IMR-90 (cell line): ENCODE data around the gene IL19. TPM values are rescaled to one million over a fixed set of nuclear protein-coding genes. Genes with fewer than 3 reads are reported as not detected.

Experiments used
- ATAC-seq: fragments of 200-7000 bp; cut with Tn5 transposase; 2 replicates; pipeline ENCODE4 v1.9.1; 2020; ENCODE audit warnings: low read depth, mild to moderate bottlenecking, moderate library complexity
- BruUV-seq: library from RNA; stranded (reverse); fragments of 400-500 nt; replicated peaks from 2 replicates; lab custom pipeline; 2021; lab: Mats Ljungman, UMichigan
- CTCF ChIA-PET: fragments of 300-600 bp; formaldehyde crosslinking; extraction: SDS; loops from one replicate; lab custom pipeline; 2021; ENCODE audit warnings: antibody characterized with exemption; lab: Yijun Ruan, JAX
- POLR2A ChIA-PET: fragments of 300-600 bp; sonication (Branson Sonifier 250); formaldehyde crosslinking; loops from one replicate; lab custom pipeline; 2022; ENCODE audit warnings: antibody characterized with exemption; ENCODE audit not compliant: unreplicated experiment; lab: Charles Lee
- DNase-seq: peaks from one replicate; pipeline ENCODE4 v3.0.0; 2013
- H2AFZ ChIP-seq: replicated peaks from 2 replicates; pipeline ENCODE3; 2013; ENCODE audit warnings: low read length, mild to moderate bottlenecking; ENCODE audit not compliant: poor library complexity
- H2AK5ac ChIP-seq: 2 replicates; pipeline ENCODE4 v1.6.1; 2013; ENCODE audit warnings: low read depth, low read length, inconsistent platforms
- H2AK9ac ChIP-seq: replicated peaks from 2 replicates; pipeline ENCODE3; 2013; ENCODE audit warnings: mild to moderate bottlenecking, low read depth, low read length, moderate library complexity; ENCODE audit not compliant: poor library complexity
- H2BK120ac ChIP-seq: 2 replicates; pipeline ENCODE4 v1.6.1; 2013; ENCODE audit warnings: low read depth, low read length, inconsistent platforms
- H2BK15ac ChIP-seq: 3 replicates; pipeline ENCODE4 v1.6.1; 2013; ENCODE audit warnings: low read depth, low read length, inconsistent platforms
- H2BK20ac ChIP-seq: 2 replicates; pipeline ENCODE4 v1.6.1; 2013; ENCODE audit warnings: low read depth, mild to moderate bottlenecking, inconsistent platforms, low read length, moderate library complexity
- H2BK5ac ChIP-seq: 2 replicates; pipeline ENCODE4 v1.6.1; 2013; ENCODE audit warnings: mild to moderate bottlenecking, low read depth, low read length, inconsistent platforms; ENCODE audit not compliant: poor library complexity, severe bottlenecking
- H3K14ac ChIP-seq: replicated peaks from 2 replicates; pipeline ENCODE4 v1.6.1; 2013; ENCODE audit warnings: low read depth, low read length, inconsistent platforms
- H3K18ac ChIP-seq: 2 replicates; pipeline ENCODE4 v1.6.1; 2013; ENCODE audit warnings: low read depth, low read length, control low read depth
- H3K23ac ChIP-seq: 2 replicates; pipeline ENCODE4 v1.6.1; 2013; ENCODE audit warnings: low read depth, low read length, inconsistent platforms
- H3K27ac ChIP-seq: 2 replicates; pipeline ENCODE4 v1.5.1; 2013; ENCODE audit warnings: mild to moderate bottlenecking, control low read depth, low read length; ENCODE audit not compliant: insufficient read depth
- H3K27me3 ChIP-seq: 2 replicates; pipeline ENCODE4 v1.6.1; 2013; ENCODE audit warnings: low read length; ENCODE audit not compliant: control insufficient read depth, insufficient read depth
- H3K36me3 ChIP-seq: 2 replicates; pipeline ENCODE4 v1.6.1; 2013; ENCODE audit warnings: low read length, mixed read lengths; ENCODE audit not compliant: control insufficient read depth, insufficient read depth
- H3K4ac ChIP-seq: 2 replicates; pipeline ENCODE4 v1.6.1; 2013; ENCODE audit warnings: low read depth, low read length, inconsistent platforms
- H3K4me1 ChIP-seq: 2 replicates; pipeline ENCODE4 v1.6.1; 2013; ENCODE audit warnings: low read length, mixed read lengths; ENCODE audit not compliant: control insufficient read depth, insufficient read depth
- H3K4me2 ChIP-seq: 2 replicates; pipeline ENCODE4 v1.6.1; 2013; ENCODE audit warnings: low read depth, mild to moderate bottlenecking, control low read depth, low read length, moderate library complexity
- H3K4me3 ChIP-seq: 2 replicates; pipeline ENCODE4 v1.5.1; 2013; ENCODE audit warnings: low read depth, mild to moderate bottlenecking, control low read depth, low read length, moderate library complexity; ENCODE audit not compliant: insufficient read depth
- H3K56ac ChIP-seq: 2 replicates; pipeline ENCODE4 v1.6.1; 2013; ENCODE audit warnings: low read length, inconsistent platforms; ENCODE audit not compliant: insufficient read depth; ENCODE audit errors: extremely low read depth
- H3K79me1 ChIP-seq, 2 experiments: 2 replicates each; pipeline ENCODE4 v1.6.1; 2013; ENCODE audit warnings: low read length in 2 of 2, inconsistent platforms in 1 of 2, low read depth in 1 of 2
- H3K9ac ChIP-seq: 2 replicates; pipeline ENCODE4 v1.6.1; 2013; ENCODE audit warnings: low read depth, low read length, control low read depth
- H3K9me1 ChIP-seq: 2 replicates; pipeline ENCODE4 v1.6.1; 2013; ENCODE audit warnings: low read length, inconsistent platforms; ENCODE audit not compliant: insufficient read depth
- H3K9me3 ChIP-seq: 2 replicates; pipeline ENCODE4 v1.6.1; 2013; ENCODE audit warnings: low read length; ENCODE audit not compliant: control insufficient read depth, insufficient read depth
- H4K20me1 ChIP-seq: 2 replicates; pipeline ENCODE4 v1.6.1; 2013; ENCODE audit warnings: low read length, inconsistent platforms; ENCODE audit not compliant: insufficient read depth
- H4K5ac ChIP-seq: 2 replicates; pipeline ENCODE4 v1.6.1; 2013; ENCODE audit warnings: mild to moderate bottlenecking, low read depth, low read length, control low read depth
- H4K8ac ChIP-seq, 2 experiments: 2 replicates each; pipeline ENCODE4 v1.6.1; 2013; ENCODE audit warnings: low read depth in 2 of 2, low read length in 2 of 2, control low read depth in 1 of 2, inconsistent platforms in 1 of 2
- H4K91ac ChIP-seq: 2 replicates; pipeline ENCODE4 v1.6.1; 2013; ENCODE audit warnings: low read depth, low read length, inconsistent platforms; ENCODE audit not compliant: insufficient read depth
- CEBPB ChIP-seq: IDR thresholded peaks from 2 replicates; pipeline ENCODE4 v1.6.1; 2012; ENCODE audit warnings: low read depth, low read length, improper control_type of control experiment
- CHD1 ChIP-seq: IDR thresholded peaks from 2 replicates; pipeline ENCODE4 v1.6.1; 2012; ENCODE audit warnings: low read depth, low read length, improper control_type of control experiment
- MAFK ChIP-seq: IDR thresholded peaks from 2 replicates; pipeline ENCODE4 v1.6.1; 2012; ENCODE audit warnings: low read depth, low read length, improper control_type of control experiment
- MXI1 ChIP-seq: IDR thresholded peaks from 2 replicates; pipeline ENCODE4 v1.6.1; 2012; ENCODE audit warnings: low read depth, mild to moderate bottlenecking, low read length, moderate library complexity, borderline replicate concordance
- WGBS, 2 experiments: methylation state at CpG; one replicate each; pipeline versions ENCODE4 v1.1.5 to v1.1.7; 2013; ENCODE audit warnings: missing lambda C conversion rate in 2 of 2; ENCODE audit not compliant: insufficient read length in 1 of 2; ENCODE audit errors: extremely low coverage in 2 of 2; 5-methylcytosine and 5-hydroxymethylcytosine counted together
- dilution Hi-C: fragments of 300-500 bp; cut with HindIII; formaldehyde crosslinking; loops from one replicate; pipeline ENCODE4 v1.14.3; 2018; ENCODE audit warnings: low sequenced_read_pairs; ENCODE audit not compliant: unreplicated experiment
- in situ Hi-C: fragments of 300-500 bp; cut with MboI; formaldehyde crosslinking; loops from 3 replicates; pipeline ENCODE4 v1.14.3; 2019; ENCODE audit warnings: low sequenced_read_pairs, inconsistent platforms, mixed read lengths
- intact Hi-C: fragments of 100-400 bp; cut with micrococcal nuclease; formaldehyde crosslinking; loops from 2 replicates; pipeline ENCODE4 v1.10.0; 2022
- polyA plus RNA-seq, 3 experiments: library from polyadenylated mRNA; depleted of rRNA; stranded (reverse); fragments of >200 nt; gene quantifications; 2 replicates each; pipeline ENCODE4 v1.2.3, GENCODE V29; 2012; ENCODE audit warnings: low replicate concordance in 1 of 3
- total RNA-seq: library from RNA; depleted of rRNA; stranded (reverse); fragments of >200 nt; gene quantifications from 2 replicates; pipeline ENCODE4 v1.2.3, GENCODE V29; 2012
- TF ChIP-seq, protein P1 (sequence below): fragments of 150-350 bp; IDR thresholded peaks from 2 replicates; pipeline ENCODE4 v1.6.1; 2017; ENCODE audit warnings: mild to moderate bottlenecking, antibody characterized with exemption, low read length, low read depth
- TF ChIP-seq, protein P2 (sequence below): conservative IDR thresholded peaks from 2 replicates; pipeline ENCODE4 v1.5.1; 2012; ENCODE audit warnings: mild to moderate bottlenecking, low read depth, low read length, improper control_type of control experiment

The IL19 gene
- total and polyA plus RNA-seq, 2 of the 4 experiments (the other 2 are of a cell fraction), result not detected

DNA sequence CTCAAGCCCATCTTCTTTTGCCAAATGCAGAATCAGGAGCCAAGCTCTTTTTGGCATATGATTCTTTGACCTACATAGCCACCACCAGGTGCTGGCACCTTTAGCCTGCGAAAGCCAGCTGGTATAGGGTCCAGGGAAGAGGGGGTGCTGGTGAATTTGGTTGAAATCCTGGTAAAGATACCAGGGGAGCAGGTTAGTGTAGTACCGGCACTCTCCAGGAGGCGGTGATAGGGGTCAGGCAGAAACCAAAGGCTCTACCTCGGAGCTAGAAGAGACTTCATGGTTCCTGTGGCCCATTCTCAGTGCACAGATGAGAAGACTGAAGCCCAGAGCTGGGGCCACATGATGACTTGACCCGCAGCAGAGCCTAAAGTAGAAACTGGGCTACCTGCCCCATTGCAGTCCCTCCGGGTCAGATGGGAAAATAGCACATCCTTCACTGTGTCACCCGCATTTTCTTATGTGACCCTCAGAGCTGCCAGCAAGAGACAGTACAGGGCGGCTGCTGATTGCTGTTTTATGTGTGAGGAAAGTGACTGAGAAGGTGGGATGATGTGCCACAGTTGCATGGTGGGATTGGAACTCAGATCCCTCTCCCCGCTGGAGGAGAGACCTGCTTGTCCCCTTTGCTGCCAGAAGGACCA lies 36.0 kb upstream of the IL19 start (continued):
- no peak for TF ChIP-seq MXI1

DNA sequence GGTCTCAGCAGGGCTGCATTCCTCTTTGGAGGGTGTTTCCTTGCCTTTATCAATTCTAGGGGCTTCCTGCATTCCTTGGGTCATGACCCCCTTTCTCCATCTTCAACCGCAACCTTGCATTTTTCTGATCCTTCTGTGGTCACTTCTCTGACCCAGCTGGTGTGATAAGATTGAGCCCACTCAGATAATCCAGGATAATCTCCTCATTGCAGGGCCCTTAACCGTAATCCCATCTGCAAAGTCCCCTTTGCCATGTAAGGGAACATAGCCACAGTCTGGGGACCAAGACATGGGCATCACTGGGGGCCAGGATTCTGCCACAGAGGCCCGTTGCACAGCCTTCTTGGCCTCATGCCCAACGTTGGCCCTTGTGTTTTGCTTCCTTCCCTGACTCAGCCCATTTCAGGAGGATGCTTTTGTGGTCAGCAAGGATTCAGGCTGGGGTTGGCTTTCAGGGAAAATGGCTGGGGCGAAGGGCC lies 35.0 kb upstream of the IL19 start:
- H4K5ac ChIP-seq, result no peak overlapping the region
- dilution Hi-C loops (no loop called here), intact Hi-C loops (loop anchor here (5.0 to 10.0 kb wide), 2 partner anchors 249 to 767 kb away; no protein-coding TSS in a partner anchor), in situ Hi-C loops (loop anchor here (5.0 kb wide), 2 partner anchors 72 to 177 kb away; no protein-coding TSS in a partner anchor)
- H2AK5ac ChIP-seq, result no peak overlapping the region
- H3K23ac ChIP-seq, result no peak overlapping the region
- TF ChIP-seq, protein P1, sequence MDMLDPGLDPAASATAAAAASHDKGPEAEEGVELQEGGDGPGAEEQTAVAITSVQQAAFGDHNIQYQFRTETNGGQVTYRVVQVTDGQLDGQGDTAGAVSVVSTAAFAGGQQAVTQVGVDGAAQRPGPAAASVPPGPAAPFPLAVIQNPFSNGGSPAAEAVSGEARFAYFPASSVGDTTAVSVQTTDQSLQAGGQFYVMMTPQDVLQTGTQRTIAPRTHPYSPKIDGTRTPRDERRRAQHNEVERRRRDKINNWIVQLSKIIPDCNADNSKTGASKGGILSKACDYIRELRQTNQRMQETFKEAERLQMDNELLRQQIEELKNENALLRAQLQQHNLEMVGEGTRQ, result no peak
- TF ChIP-seq CHD1 (no peak), CEBPB (no peak), MAFK (peak; percentile 25; the same call in 1 of the 2 replicates)
- TF ChIP-seq, protein P2, sequence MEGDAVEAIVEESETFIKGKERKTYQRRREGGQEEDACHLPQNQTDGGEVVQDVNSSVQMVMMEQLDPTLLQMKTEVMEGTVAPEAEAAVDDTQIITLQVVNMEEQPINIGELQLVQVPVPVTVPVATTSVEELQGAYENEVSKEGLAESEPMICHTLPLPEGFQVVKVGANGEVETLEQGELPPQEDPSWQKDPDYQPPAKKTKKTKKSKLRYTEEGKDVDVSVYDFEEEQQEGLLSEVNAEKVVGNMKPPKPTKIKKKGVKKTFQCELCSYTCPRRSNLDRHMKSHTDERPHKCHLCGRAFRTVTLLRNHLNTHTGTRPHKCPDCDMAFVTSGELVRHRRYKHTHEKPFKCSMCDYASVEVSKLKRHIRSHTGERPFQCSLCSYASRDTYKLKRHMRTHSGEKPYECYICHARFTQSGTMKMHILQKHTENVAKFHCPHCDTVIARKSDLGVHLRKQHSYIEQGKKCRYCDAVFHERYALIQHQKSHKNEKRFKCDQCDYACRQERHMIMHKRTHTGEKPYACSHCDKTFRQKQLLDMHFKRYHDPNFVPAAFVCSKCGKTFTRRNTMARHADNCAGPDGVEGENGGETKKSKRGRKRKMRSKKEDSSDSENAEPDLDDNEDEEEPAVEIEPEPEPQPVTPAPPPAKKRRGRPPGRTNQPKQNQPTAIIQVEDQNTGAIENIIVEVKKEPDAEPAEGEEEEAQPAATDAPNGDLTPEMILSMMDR, result no peak
- H3K27me3 ChIP-seq, result no peaks in the 10 kb centered on the region
- 0 out of 2 replicates have a peak overlapping the region, but pooled peaks have one; percentile 18 for H2BK120ac ChIP-seq
- no peaks in the 10 kb centered on the region for H3K9me3 ChIP-seq
- H4K8ac ChIP-seq, result no peak overlapping the region
- H3K4me1 ChIP-seq, result peaks cover 13% of the 10 kb centered on the region
- H3K18ac ChIP-seq, result no peak overlapping the region
- peaks cover 15% of the 10 kb centered on the region; the same call in 1 of the 2 replicates for H4K20me1 ChIP-seq
- peaks cover 43% of the 10 kb centered on the region for H3K36me3 ChIP-seq
- no peak overlapping the region for H3K56ac ChIP-seq
- peak; percentile 50 for DNase-seq
- ChIA-PET POLR2A (no interaction called here), CTCF (interaction anchor here (0.7 to 2.9 kb wide), 5 partner anchors 26 to 177 kb away, joined by 3 to 17 read pairs (median 4); no protein-coding TSS in a partner anchor)
- H2AK9ac ChIP-seq, result peak overlapping the region; percentile 34
- no TSS peak for BruUV-seq
- H2BK15ac ChIP-seq, result no peak overlapping the region
- H2AFZ ChIP-seq, result no peak overlapping the region
- no peak overlapping the region for H2BK5ac ChIP-seq
- 50% methylated on average over 2 of the region's 5 CpGs; no CpG with 5 or more reads in 1 of the 2 experiments for WGBS, 2 experiments
- no peak overlapping the region for H2BK20ac ChIP-seq
- no peak overlapping the region for H3K27ac ChIP-seq
- no peak overlapping the region for H4K91ac ChIP-seq
- H3K79me1 ChIP-seq, result peaks cover 5 to 52% of the 10 kb centered on the region in 2 experiments; a peak in 3 of 4 replicates
- peak overlapping the region; percentile 4; the same call in 1 of the 2 replicates for H3K4ac ChIP-seq
- H3K4me2 ChIP-seq, result no peak overlapping the region
- H3K9ac ChIP-seq, result no peak overlapping the region
- H3K14ac ChIP-seq, result no peak overlapping the region
- peaks cover 18% of the 10 kb centered on the region for H3K9me1 ChIP-seq
- ATAC-seq, result no peak
- H3K4me3 ChIP-seq, result no peak overlapping the region
